HG02840 (cell line): Measurements from ENCODE around the gene CNGA4.

ENCODE experiments used
- ATAC-seq: cut with Tn5 transposase; IDR thresholded peaks from one replicate; pipeline ENCODE4 v1.9.1; 2021; ENCODE audit warnings: mild to moderate bottlenecking, moderate library complexity, moderate number of reproducible peaks; ENCODE audit not compliant: unreplicated experiment, low FRiP score

Gene CNGA4

GRCh38 chr11:6238902-6239301 lies at the start of gene CNGA4:
CNGA4 (plus strand) TSS chr11:6239089; CDS start chr11:6239207, 118 bp downstream.
- no peak for ATAC-seq

- ATAC-seq: no peak
Measured at GRCh38 chr11:6191742-6192141, 47.1 kb upstream of the CNGA4 start.

- ATAC-seq: no peak
Measured at GRCh38 chr11:6194065-6194581, 44.8 kb upstream of the CNGA4 start.

GRCh38 chr11:6196396-6196795 lies 42.5 kb upstream of the CNGA4 start:
- ATAC-seq: no peak

- ATAC-seq: no peak
Measured at GRCh38 chr11:6197466-6198200, 41.3 kb upstream of the CNGA4 start.

GRCh38 chr11:6199174-6199810 lies 39.6 kb upstream of the CNGA4 start, which contains the start of gene OR52W1:
OR52W1 (plus strand) TSS chr11:6199224; CDS start chr11:6199224, 0 bp downstream.
- ATAC-seq: no peak

- no peak for ATAC-seq
Measured at GRCh38 chr11:6200975-6201374, 37.9 kb upstream of the CNGA4 start.

GRCh38 chr11:6201481-6201880 lies 37.4 kb upstream of the CNGA4 start:
- no peak for ATAC-seq

- ATAC-seq: no peak
Measured at GRCh38 chr11:6202041-6202440, 36.8 kb upstream of the CNGA4 start.

- ATAC-seq: no peak
Measured at GRCh38 chr11:6203327-6203726, 35.6 kb upstream of the CNGA4 start.

- no peak for ATAC-seq
Measured at GRCh38 chr11:6204706-6205105, 34.2 kb upstream of the CNGA4 start.

GRCh38 chr11:6205366-6205765 lies 33.5 kb upstream of the CNGA4 start, which contains the start of gene C11orf42:
C11orf42 (plus strand) TSS chr11:6205557; CDS start chr11:6205616, 59 bp downstream.
- ATAC-seq: no peak

- no peak for ATAC-seq
Measured at GRCh38 chr11:6206456-6207180, 32.3 kb upstream of the CNGA4 start.

GRCh38 chr11:6209801-6210200 lies 29.1 kb upstream of the CNGA4 start:
- ATAC-seq: no peak

- no peak for ATAC-seq
Measured at GRCh38 chr11:6210274-6210955, 28.5 kb upstream of the CNGA4 start.

GRCh38 chr11:6214530-6214929 lies 24.4 kb upstream of the CNGA4 start:
- no peak for ATAC-seq

- no peak for ATAC-seq
Measured at GRCh38 chr11:6216501-6216900, 22.4 kb upstream of the CNGA4 start.

- ATAC-seq: no peak
Measured at GRCh38 chr11:6217722-6218121, 21.2 kb upstream of the CNGA4 start.

GRCh38 chr11:6219359-6219758 lies 19.5 kb upstream of the CNGA4 start:
- no peak for ATAC-seq

GRCh38 chr11:6223854-6224253 lies 15.0 kb upstream of the CNGA4 start:
- no peak for ATAC-seq
